Fibroblast of villous mesenchyme (primary cell): ENCODE data around the gene RASAL1. TPM values are rescaled to one million over a fixed set of nuclear protein-coding genes. Genes with fewer than 3 reads are reported as not detected.

Experiments
- DNase-seq: peaks from one replicate; pipeline ENCODE4 v3.0.0-alpha.2; 2010; ENCODE audit warnings: low read depth
- H3K4me3 ChIP-seq: 2 replicates; pipeline ENCODE4 v1.5.1; 2011; ENCODE audit warnings: low read depth, mild to moderate bottlenecking, low read length
- total RNA-seq: library from RNA; depleted of rRNA; stranded (reverse); fragments of >200 nt; gene quantifications from 2 replicates; pipeline ENCODE4 v1.2.3, GENCODE V29; 2012
- TF ChIP-seq, protein P1 (sequence below): IDR thresholded peaks from 2 replicates; pipeline ENCODE4 v1.5.1; 2012; ENCODE audit warnings: low read depth, mild to moderate bottlenecking, low read length; ENCODE audit not compliant: insufficient read depth

Gene RASAL1
- total RNA-seq, 1 donor = not detected

DNA sequence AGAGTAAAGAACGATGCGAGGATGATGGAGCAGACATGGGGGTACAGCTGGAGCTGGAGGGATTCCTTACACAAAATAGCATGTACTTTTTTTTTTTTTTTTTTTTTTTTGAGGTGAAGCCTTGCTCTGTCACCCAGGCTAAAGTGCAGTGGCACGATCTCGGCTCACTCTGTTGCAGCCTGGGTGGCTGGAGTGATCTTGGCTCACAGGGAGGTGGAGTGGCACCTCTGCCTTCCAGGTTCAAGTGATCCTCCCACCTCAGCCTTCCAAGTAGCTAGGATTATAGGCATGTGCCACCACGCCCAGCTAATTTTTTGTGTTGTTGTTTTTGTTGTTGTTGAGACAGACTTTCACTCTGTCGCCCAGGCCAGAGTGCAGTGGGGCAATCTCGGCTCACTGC is 5.1 kb upstream of the RASAL1 start:
- no peak overlapping the region for H3K4me3 ChIP-seq
- DNase-seq = no peak
- TF ChIP-seq, protein P1, sequence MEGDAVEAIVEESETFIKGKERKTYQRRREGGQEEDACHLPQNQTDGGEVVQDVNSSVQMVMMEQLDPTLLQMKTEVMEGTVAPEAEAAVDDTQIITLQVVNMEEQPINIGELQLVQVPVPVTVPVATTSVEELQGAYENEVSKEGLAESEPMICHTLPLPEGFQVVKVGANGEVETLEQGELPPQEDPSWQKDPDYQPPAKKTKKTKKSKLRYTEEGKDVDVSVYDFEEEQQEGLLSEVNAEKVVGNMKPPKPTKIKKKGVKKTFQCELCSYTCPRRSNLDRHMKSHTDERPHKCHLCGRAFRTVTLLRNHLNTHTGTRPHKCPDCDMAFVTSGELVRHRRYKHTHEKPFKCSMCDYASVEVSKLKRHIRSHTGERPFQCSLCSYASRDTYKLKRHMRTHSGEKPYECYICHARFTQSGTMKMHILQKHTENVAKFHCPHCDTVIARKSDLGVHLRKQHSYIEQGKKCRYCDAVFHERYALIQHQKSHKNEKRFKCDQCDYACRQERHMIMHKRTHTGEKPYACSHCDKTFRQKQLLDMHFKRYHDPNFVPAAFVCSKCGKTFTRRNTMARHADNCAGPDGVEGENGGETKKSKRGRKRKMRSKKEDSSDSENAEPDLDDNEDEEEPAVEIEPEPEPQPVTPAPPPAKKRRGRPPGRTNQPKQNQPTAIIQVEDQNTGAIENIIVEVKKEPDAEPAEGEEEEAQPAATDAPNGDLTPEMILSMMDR = no peak

DNA sequence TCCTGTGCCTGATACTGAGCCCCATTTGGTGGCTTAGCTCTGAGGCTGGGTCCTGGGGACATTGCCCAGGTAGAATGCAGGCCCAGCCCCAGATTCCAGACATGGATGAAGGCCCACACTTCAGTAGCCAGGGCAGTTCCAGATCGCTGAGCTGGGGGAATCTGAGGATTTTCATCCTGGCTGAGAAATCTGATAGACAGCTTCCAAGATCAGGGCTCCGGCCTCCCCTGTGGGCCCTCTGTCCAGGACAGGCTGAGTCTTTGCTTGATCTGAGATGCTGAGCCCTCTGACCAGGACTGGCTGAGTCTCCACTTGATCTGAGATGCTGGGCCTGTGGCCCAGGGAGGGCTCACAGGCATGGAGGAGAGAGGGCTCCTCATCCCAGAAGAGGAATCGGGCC is 3.3 kb upstream of the RASAL1 start:
- H3K4me3 ChIP-seq = no peak overlapping the region
- DNase-seq = no peak
- TF ChIP-seq, protein P1 = no peak

DNA sequence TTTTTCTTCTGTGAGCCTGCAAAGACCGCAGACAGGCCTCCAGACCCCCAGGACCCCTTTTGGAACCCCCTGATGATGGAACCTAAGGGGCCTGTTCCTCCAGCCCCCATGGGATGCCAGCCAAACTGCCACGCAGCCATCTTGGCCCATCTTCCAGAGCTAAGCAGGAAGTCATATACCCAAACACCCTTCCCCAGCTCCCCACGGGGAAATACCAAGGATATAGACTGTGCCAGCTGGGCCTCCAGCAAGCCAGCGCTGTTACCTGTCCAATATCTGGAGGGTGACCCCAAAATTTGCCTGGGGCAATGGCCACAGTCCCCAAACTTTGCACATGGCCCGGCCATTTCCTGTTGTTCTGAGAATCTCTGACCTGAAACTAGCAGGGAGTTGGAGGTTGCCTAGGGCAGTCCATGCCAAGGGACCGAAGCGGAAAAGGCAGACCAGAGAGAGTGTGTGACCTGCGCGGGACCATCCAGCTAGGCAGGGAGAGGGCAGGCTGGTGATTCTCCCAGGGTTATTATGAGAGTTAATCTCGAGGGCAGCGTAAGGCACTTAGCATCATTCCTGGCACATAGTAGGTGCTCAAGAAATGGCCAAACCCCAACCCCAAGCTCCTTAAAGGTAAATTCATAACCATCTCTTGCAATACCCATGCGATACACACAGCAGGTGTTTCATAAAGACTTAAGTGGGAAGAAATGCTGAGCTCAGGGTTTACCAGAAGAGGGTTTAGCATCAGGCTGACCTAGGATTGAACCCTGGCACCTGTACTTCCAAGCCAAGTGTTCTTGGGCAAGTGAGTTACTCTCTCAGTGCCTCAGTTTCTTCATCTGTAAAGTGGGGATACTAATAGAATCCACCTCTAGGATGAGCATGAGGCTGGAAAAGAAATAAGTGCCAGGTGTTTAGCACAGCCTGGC is 2.6 kb upstream of the RASAL1 start:
- DNase-seq = no peak
- H3K4me3 ChIP-seq = no peak overlapping the region
- TF ChIP-seq, protein P1 = no peak

DNA sequence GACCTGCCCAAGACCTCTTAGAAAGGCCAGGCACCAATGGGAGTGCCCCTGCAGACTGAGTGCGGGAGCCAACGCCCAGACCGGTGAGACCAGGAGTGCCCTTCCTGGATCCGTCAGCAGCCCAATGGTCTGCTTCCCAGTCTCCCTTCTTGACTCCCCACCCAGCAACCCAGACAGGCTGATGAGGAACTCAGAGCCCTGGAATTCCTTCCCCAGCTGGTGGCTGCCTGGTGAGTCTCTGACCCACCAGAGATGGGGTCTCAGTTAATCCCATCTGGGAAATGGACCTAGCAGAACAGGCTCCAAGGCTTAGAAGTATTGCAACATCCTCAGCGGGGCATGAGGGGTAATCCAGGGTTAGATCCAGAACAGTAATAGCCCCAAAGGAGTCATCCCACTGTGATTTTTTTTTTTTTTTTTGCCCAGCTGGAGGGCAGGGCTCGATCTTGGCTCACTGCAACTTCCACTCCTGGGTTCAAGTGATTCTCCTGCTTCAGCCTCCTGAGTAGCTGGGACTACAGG is 1.5 kb upstream of the RASAL1 start:
- no peak for DNase-seq
- TF ChIP-seq, protein P1 = no peak

DNA sequence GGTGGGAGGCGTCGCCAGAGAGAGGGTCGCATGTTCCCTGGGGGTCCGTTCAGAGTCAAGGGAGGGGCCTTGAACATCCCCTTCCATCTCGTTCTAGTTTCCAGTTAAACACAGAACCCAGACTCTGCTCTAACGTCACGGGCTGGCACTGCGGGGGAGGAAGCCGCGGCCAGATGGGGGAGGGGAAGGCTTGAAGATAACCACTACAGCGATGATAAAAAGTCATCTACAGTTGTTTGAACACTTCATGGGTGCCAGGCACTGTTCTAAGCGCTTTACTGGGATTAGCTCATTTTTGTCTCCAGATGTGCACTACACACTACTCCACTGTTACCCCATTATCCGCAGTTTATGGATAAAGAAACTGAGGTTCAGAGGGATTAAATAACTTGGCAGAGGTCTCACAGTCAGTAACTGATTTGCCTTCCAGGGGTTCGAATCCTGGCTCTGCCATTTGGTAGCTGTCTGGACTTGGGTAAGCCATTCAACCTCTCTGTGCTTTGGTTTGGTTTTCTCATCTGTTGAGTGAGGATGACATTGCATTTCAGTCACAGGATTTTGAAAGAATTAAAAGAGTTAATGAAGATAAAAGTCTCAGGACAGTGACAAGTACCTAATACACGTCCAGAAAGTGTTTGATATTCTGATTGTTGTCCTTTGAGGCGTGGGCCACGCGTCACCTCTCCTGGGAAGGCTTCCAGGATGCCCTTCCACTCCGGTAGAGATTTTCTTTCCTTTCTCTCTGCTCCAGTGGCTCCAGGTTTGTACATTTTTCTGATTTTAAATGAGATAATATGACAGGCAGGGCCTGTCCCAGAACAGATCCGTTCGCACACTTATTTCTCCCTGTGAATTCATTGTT is 798 bp upstream of the RASAL1 start:
- no peak overlapping the region for H3K4me3 ChIP-seq
- DNase-seq = no peak
- TF ChIP-seq, protein P1 = no peak

More for the DNA sequence above, 1.5 kb upstream of the RASAL1 start:
- no peak overlapping the region for H3K4me3 ChIP-seq

DNA sequence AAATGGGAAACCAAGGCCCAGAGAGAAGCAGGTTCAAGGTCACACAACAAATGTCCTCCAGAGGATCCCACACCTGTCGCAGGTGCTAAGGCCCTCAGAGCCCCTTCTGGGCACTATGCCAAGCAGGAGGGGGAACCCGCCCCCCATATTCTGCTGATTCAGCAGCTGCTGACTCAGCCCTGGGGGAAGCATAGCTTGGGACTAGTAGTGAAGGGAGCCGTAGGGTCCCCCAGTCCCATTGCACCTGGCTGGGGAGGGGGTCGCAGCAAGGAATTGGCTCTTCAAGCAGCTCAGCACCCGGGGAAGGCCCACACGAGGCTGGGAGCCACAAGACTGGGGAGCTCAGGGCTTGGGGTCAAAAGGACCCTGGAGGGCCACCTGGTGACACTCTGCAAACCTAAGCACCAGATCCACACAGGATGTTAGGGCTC is 1.0 kb downstream of the RASAL1 start:
- no peak for DNase-seq
- H3K4me3 ChIP-seq = no peak overlapping the region
- TF ChIP-seq, protein P1 = no peak
